HG03442 (cell line): ENCODE results near the gene USP49.
"Not testable (repeated sequence)": the region's sequence is repeated elsewhere in the genome, so short reads cannot be mapped to it uniquely, and the experiment has no call there.

Source experiments
- ATAC-seq: cut with Tn5 transposase; IDR thresholded peaks from one replicate; pipeline ENCODE4 v1.9.1; 2021; ENCODE audit warnings: mild to moderate bottlenecking, moderate library complexity; ENCODE audit not compliant: unreplicated experiment

Gene USP49

GRCh38 chr6:41815587-41815986 lies 79.6 kb downstream of the USP49 start:
- ATAC-seq = no peak

- no peak for ATAC-seq
Measured at GRCh38 chr6:41814629-41815028, 80.5 kb downstream of the USP49 start.

GRCh38 chr6:41813956-41814355 lies 81.2 kb downstream of the USP49 start:
- no peak for ATAC-seq

GRCh38 chr6:41813469-41813868 lies 81.7 kb downstream of the USP49 start:
- ATAC-seq = no peak

GRCh38 chr6:41811946-41812345 lies 83.2 kb downstream of the USP49 start:
- not testable (repeated sequence) for ATAC-seq

- no peak for ATAC-seq
Measured at GRCh38 chr6:41811095-41811494, 84.1 kb downstream of the USP49 start.

- ATAC-seq = no peak
Measured at GRCh38 chr6:41805830-41806774, 89.1 kb downstream of the USP49 start.

GRCh38 chr6:41801380-41801779 lies 93.8 kb downstream of the USP49 start:
- ATAC-seq = no peak

GRCh38 chr6:41799559-41799911 lies 95.6 kb downstream of the USP49 start:
- ATAC-seq = no peak

- no peak for ATAC-seq
Measured at GRCh38 chr6:41798901-41799558, 96.1 kb downstream of the USP49 start.

GRCh38 chr6:41796474-41796873 lies 98.7 kb downstream of the USP49 start:
- ATAC-seq = no peak

GRCh38 chr6:41791984-41792383 lies 103.2 kb downstream of the USP49 start:
- ATAC-seq = no peak

- ATAC-seq = no peak
Measured at GRCh38 chr6:41791305-41791704, 103.9 kb downstream of the USP49 start.

GRCh38 chr6:41790045-41790444 lies 105.1 kb downstream of the USP49 start:
- no peak for ATAC-seq

GRCh38 chr6:41789390-41789724 lies 105.8 kb downstream of the USP49 start:
- ATAC-seq = no peak

- peak; percentile 71 for ATAC-seq
Measured at GRCh38 chr6:41787219-41787917, 107.8 kb downstream of the USP49 start, which contains the start of gene TOMM6. Gene TOMM6, plus strand, starts transcription at chr6:41787694. Its CDS starts 4 bp downstream, at chr6:41787698.

GRCh38 chr6:41786451-41787218 lies 108.5 kb downstream of the USP49 start:
- peak; percentile 61 for ATAC-seq

GRCh38 chr6:41785689-41786450 lies 109.3 kb downstream of the USP49 start:
- ATAC-seq = no peak

GRCh38 chr6:41785254-41785653 lies 109.9 kb downstream of the USP49 start:
- ATAC-seq = no peak

- no peak for ATAC-seq
Measured at GRCh38 chr6:41784581-41785171, 110.5 kb downstream of the USP49 start.
